ENCODE measurements around the gene GALNT17.

The GALNT17 gene

GRCh38 chr7:71696511-71696910, 564.6 kb downstream of the GALNT17 start:
- Histone ChIP-seq H3F3A (ENCODE audit: insufficient read depth, low read length) (no peaks in the 10 kb centered on the region), H3K79me2 (ENCODE audit: low read length) (no peaks in the 10 kb centered on the region), H3K9me3 (replicated peaks; ENCODE audit: insufficient read depth, low read length) (no peaks in the 10 kb centered on the region), H3K9me2 (replicated peaks; ENCODE audit: insufficient read depth, low read length) (no peaks in the 10 kb centered on the region), H3K4me3 (ENCODE audit: low read length) (no peak overlapping the region), H3K27ac (ENCODE audit: low read length) (no peak overlapping the region), H3K4me1 (ENCODE audit: low read length) (no peaks in the 10 kb centered on the region), H3K4me2 (ENCODE audit: low read depth, low read length) (no peak overlapping the region), H4K20me1 (ENCODE audit: insufficient read depth, low read length) (no peaks in the 10 kb centered on the region), H3K36me3 (replicated peaks; ENCODE audit: insufficient read depth, low read length) (no peaks in the 10 kb centered on the region), H3K9ac (ENCODE audit: low read length) (no peak overlapping the region), H2AFZ (ENCODE audit: low read length) (no peak overlapping the region), H3K27me3 (replicated peaks; ENCODE audit: insufficient read depth, low read length) (no peaks in the 10 kb centered on the region)
- DNase-seq, result no peak
- TF ChIP-seq EZH2phosphoT487 (IDR thresholded peaks at IDR 0.05; ENCODE audit: low read length), result no peak
- TF ChIP-seq CTCF (IDR thresholded peaks at IDR 0.05; ENCODE audit: low read length), result no peak
- TF ChIP-seq EZH2 (optimal IDR thresholded peaks at IDR 0.05; ENCODE audit: low read depth, low read length), result no peak

- no peak overlapping the region for H2AFZ ChIP-seq (ENCODE audit: low read length)
These were observed 565.5 kb downstream of the GALNT17 start for GRCh38 chr7:71697400-71697799.

GRCh38 chr7:71705217-71705616, 573.3 kb downstream of the GALNT17 start:
- H3K9me2 ChIP-seq (replicated peaks; ENCODE audit: insufficient read depth, low read length), result no peaks in the 10 kb centered on the region
- TF ChIP-seq EZH2phosphoT487 (IDR thresholded peaks at IDR 0.05; ENCODE audit: low read length) (no peak), CTCF (IDR thresholded peaks at IDR 0.05; ENCODE audit: low read length) (no peak), EZH2 (optimal IDR thresholded peaks at IDR 0.05; ENCODE audit: low read depth, low read length) (no peak)
- no peak overlapping the region for H2AFZ ChIP-seq (ENCODE audit: low read length)
- no peaks in the 10 kb centered on the region for H4K20me1 ChIP-seq (ENCODE audit: insufficient read depth, low read length)
- H3F3A ChIP-seq (ENCODE audit: insufficient read depth, low read length), result peaks cover 12% of the 10 kb centered on the region
- H3K9me3 ChIP-seq (replicated peaks; ENCODE audit: insufficient read depth, low read length), result no peaks in the 10 kb centered on the region
- H3K4me1 ChIP-seq (ENCODE audit: low read length), result peaks cover 24% of the 10 kb centered on the region
- no peaks in the 10 kb centered on the region for H3K36me3 ChIP-seq (replicated peaks; ENCODE audit: insufficient read depth, low read length)
- DNase-seq, result peak; percentile 69
- 0 out of 2 replicates have a peak overlapping the region, but pooled peaks have one; percentile 4 for H3K9ac ChIP-seq (ENCODE audit: low read length)
- no peaks in the 10 kb centered on the region for H3K79me2 ChIP-seq (ENCODE audit: low read length)
- H3K27me3 ChIP-seq (replicated peaks; ENCODE audit: insufficient read depth, low read length), result no peaks in the 10 kb centered on the region
- no peak overlapping the region for H3K4me3 ChIP-seq (ENCODE audit: low read length)
- H3K27ac ChIP-seq (ENCODE audit: low read length), result peak overlapping the region; percentile 81; the same call in 1 of the 2 replicates
- peak overlapping the region; percentile 30; the same call in 1 of the 2 replicates for H3K4me2 ChIP-seq (ENCODE audit: low read depth, low read length)

More at GRCh38 chr7:71697400-71697799, 565.5 kb downstream of the GALNT17 start:
- H3K36me3 ChIP-seq (replicated peaks; ENCODE audit: insufficient read depth, low read length), result no peaks in the 10 kb centered on the region
- no peaks in the 10 kb centered on the region for H3K79me2 ChIP-seq (ENCODE audit: low read length)
- H3K4me2 ChIP-seq (ENCODE audit: low read depth, low read length), result no peak overlapping the region
- no peaks in the 10 kb centered on the region for H3K4me1 ChIP-seq (ENCODE audit: low read length)
- H3K9me3 ChIP-seq (replicated peaks; ENCODE audit: insufficient read depth, low read length), result no peaks in the 10 kb centered on the region
- no peaks in the 10 kb centered on the region for H4K20me1 ChIP-seq (ENCODE audit: insufficient read depth, low read length)
- H3F3A ChIP-seq (ENCODE audit: insufficient read depth, low read length), result no peaks in the 10 kb centered on the region
- H3K4me3 ChIP-seq (ENCODE audit: low read length), result no peak overlapping the region
- TF ChIP-seq EZH2 (optimal IDR thresholded peaks at IDR 0.05; ENCODE audit: low read depth, low read length), result no peak
- no peak for TF ChIP-seq CTCF (IDR thresholded peaks at IDR 0.05; ENCODE audit: low read length)
- no peak for TF ChIP-seq EZH2phosphoT487 (IDR thresholded peaks at IDR 0.05; ENCODE audit: low read length)
- H3K9ac ChIP-seq (ENCODE audit: low read length), result no peak overlapping the region
- DNase-seq, result no peak
- H3K27me3 ChIP-seq (replicated peaks; ENCODE audit: insufficient read depth, low read length), result no peaks in the 10 kb centered on the region
- no peak overlapping the region for H3K27ac ChIP-seq (ENCODE audit: low read length)
- H3K9me2 ChIP-seq (replicated peaks; ENCODE audit: insufficient read depth, low read length), result no peaks in the 10 kb centered on the region
